ENCODE results near the gene TDRD10.

The TDRD10 gene

GRCh38 chr1:154489695-154490274, 12.2 kb upstream of the TDRD10 start:
- H3K27ac ChIP-seq: no peak overlapping the region
- no peak for TF ChIP-seq ZFX (IDR thresholded peaks at IDR 0.05; ENCODE audit: borderline replicate concordance)
- TF ChIP-seq, protein P1, sequence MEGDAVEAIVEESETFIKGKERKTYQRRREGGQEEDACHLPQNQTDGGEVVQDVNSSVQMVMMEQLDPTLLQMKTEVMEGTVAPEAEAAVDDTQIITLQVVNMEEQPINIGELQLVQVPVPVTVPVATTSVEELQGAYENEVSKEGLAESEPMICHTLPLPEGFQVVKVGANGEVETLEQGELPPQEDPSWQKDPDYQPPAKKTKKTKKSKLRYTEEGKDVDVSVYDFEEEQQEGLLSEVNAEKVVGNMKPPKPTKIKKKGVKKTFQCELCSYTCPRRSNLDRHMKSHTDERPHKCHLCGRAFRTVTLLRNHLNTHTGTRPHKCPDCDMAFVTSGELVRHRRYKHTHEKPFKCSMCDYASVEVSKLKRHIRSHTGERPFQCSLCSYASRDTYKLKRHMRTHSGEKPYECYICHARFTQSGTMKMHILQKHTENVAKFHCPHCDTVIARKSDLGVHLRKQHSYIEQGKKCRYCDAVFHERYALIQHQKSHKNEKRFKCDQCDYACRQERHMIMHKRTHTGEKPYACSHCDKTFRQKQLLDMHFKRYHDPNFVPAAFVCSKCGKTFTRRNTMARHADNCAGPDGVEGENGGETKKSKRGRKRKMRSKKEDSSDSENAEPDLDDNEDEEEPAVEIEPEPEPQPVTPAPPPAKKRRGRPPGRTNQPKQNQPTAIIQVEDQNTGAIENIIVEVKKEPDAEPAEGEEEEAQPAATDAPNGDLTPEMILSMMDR (IDR thresholded peaks at IDR 0.05): no peak

GRCh38 chr1:154490317-154490716, 11.7 kb upstream of the TDRD10 start:
- TF ChIP-seq, protein P1 (IDR thresholded peaks at IDR 0.05): no peak
- no peak for TF ChIP-seq ZFX (IDR thresholded peaks at IDR 0.05; ENCODE audit: borderline replicate concordance)
- H3K27ac ChIP-seq: no peak overlapping the region

- no peak overlapping the region for H3K27ac ChIP-seq
- TF ChIP-seq ZFX (IDR thresholded peaks at IDR 0.05; ENCODE audit: borderline replicate concordance): no peak
- TF ChIP-seq, protein P1 (IDR thresholded peaks at IDR 0.05): no peak
Measured at GRCh38 chr1:154492115-154492514, 9.9 kb upstream of the TDRD10 start.

GRCh38 chr1:154493276-154493675, 8.7 kb upstream of the TDRD10 start:
- no peak for TF ChIP-seq ZFX (IDR thresholded peaks at IDR 0.05; ENCODE audit: borderline replicate concordance)
- TF ChIP-seq, protein P1 (IDR thresholded peaks at IDR 0.05): no peak
- H3K27ac ChIP-seq: no peak overlapping the region

GRCh38 chr1:154495496-154496273, 6.3 kb upstream of the TDRD10 start:
- no peak overlapping the region for H3K27ac ChIP-seq
- TF ChIP-seq, protein P1 (IDR thresholded peaks at IDR 0.05): no peak
- no peak for TF ChIP-seq ZFX (IDR thresholded peaks at IDR 0.05; ENCODE audit: borderline replicate concordance)

- no peak for TF ChIP-seq ZFX (IDR thresholded peaks at IDR 0.05; ENCODE audit: borderline replicate concordance)
- TF ChIP-seq, protein P1 (IDR thresholded peaks at IDR 0.05): no peak
- no peak overlapping the region for H3K27ac ChIP-seq
Measured at GRCh38 chr1:154496383-154496782, 5.6 kb upstream of the TDRD10 start.

Data from 22Rv1 (cell line).